Endodermal cell (in vitro differentiated cells): ENCODE data around the gene C1orf50. TPM values are rescaled to one million over a fixed set of nuclear protein-coding genes. Genes with fewer than 3 reads are reported as not detected.

Experiments
- DNase-seq: peaks from one replicate; pipeline ENCODE4 v3.0.0-alpha.2; 2017
- H3K27ac ChIP-seq: 2 replicates; pipeline ENCODE4 v1.5.1; 2013; ENCODE audit warnings: mild to moderate bottlenecking, low read depth, low read length, moderate library complexity
- H3K27me3 ChIP-seq: 2 replicates; pipeline ENCODE4 v1.6.1; 2013; ENCODE audit warnings: mild to moderate bottlenecking, low read length, moderate library complexity; ENCODE audit not compliant: insufficient read depth, control insufficient read depth, poor library complexity, severe bottlenecking
- H3K36me3 ChIP-seq: 2 replicates; pipeline ENCODE4 v1.7.0; 2013; ENCODE audit warnings: mild to moderate bottlenecking, low read length, moderate library complexity; ENCODE audit not compliant: control insufficient read depth, insufficient read depth
- H3K4me1 ChIP-seq: one replicate; pipeline ENCODE4 v1.7.0; 2013; ENCODE audit warnings: low read length; ENCODE audit not compliant: control insufficient read depth, insufficient read depth
- H3K4me3 ChIP-seq: 2 replicates; pipeline ENCODE4 v1.5.1; 2013; ENCODE audit warnings: mild to moderate bottlenecking, low read length, moderate library complexity
- H3K9ac ChIP-seq: 2 replicates; pipeline ENCODE4 v1.6.1; 2013; ENCODE audit warnings: mild to moderate bottlenecking, low read length, moderate library complexity; ENCODE audit not compliant: poor library complexity, severe bottlenecking; ENCODE audit errors: extremely low read depth
- H3K9me3 ChIP-seq: 2 replicates; pipeline ENCODE4 v1.6.1; 2013; ENCODE audit warnings: mild to moderate bottlenecking, low read length, moderate library complexity; ENCODE audit not compliant: control insufficient read depth
- H3K27ac Mint-ChIP-seq: 2 replicates; pipeline ENCODE4 v1.8.0; 2020; ENCODE audit warnings: mixed read lengths
- H3K27me3 Mint-ChIP-seq: 2 replicates; pipeline ENCODE4 v1.8.0; 2021; ENCODE audit warnings: mild to moderate bottlenecking, mixed read lengths; ENCODE audit not compliant: insufficient read depth
- H3K36me3 Mint-ChIP-seq: 2 replicates; pipeline ENCODE4 v1.8.0; 2020; ENCODE audit warnings: low read depth, mixed read lengths
- H3K4me1 Mint-ChIP-seq: 2 replicates; pipeline ENCODE4 v1.8.0; 2020; ENCODE audit warnings: mixed read lengths
- H3K4me3 Mint-ChIP-seq: 2 replicates; pipeline ENCODE4 v1.8.0; 2020; ENCODE audit warnings: mild to moderate bottlenecking, moderate library complexity, mixed read lengths
- H3K9me3 Mint-ChIP-seq: 2 replicates; pipeline ENCODE4 v1.8.0; 2020; ENCODE audit warnings: mild to moderate bottlenecking, mixed read lengths
- CTCF ChIP-seq: fragments of 200-600 bp; sonication (generic); conservative IDR thresholded peaks from 2 replicates; pipeline ENCODE4 v1.5.0; 2021; ENCODE audit warnings: antibody characterized with exemption, mild to moderate bottlenecking
- WGBS, 2 experiments: methylation state at CpG; one replicate each; pipeline versions ENCODE4 v1.1.5 to v1.1.7; 2013; ENCODE audit warnings: missing lambda C conversion rate in 2 of 2, mixed read lengths in 1 of 2; ENCODE audit not compliant: insufficient coverage in 1 of 2, insufficient read length in 1 of 2; 5-methylcytosine and 5-hydroxymethylcytosine counted together
- total RNA-seq, 2 donors: library from RNA; stranded (reverse); fragmentation: NEBNext Ultra II Directional in 1 of 2; extraction: Animal tissue kit (Norgen Biotek cat#: 25700) in 1 of 2; gene quantifications; 2 replicates in 1 of 2; 3 replicates in 1 of 2; pipeline ENCODE4 v1.2.1, GENCODE V29; 2021

The C1orf50 gene
- total RNA-seq, 2 donors from 2014 or later: 4.8 to 7.3 TPM

DNA sequence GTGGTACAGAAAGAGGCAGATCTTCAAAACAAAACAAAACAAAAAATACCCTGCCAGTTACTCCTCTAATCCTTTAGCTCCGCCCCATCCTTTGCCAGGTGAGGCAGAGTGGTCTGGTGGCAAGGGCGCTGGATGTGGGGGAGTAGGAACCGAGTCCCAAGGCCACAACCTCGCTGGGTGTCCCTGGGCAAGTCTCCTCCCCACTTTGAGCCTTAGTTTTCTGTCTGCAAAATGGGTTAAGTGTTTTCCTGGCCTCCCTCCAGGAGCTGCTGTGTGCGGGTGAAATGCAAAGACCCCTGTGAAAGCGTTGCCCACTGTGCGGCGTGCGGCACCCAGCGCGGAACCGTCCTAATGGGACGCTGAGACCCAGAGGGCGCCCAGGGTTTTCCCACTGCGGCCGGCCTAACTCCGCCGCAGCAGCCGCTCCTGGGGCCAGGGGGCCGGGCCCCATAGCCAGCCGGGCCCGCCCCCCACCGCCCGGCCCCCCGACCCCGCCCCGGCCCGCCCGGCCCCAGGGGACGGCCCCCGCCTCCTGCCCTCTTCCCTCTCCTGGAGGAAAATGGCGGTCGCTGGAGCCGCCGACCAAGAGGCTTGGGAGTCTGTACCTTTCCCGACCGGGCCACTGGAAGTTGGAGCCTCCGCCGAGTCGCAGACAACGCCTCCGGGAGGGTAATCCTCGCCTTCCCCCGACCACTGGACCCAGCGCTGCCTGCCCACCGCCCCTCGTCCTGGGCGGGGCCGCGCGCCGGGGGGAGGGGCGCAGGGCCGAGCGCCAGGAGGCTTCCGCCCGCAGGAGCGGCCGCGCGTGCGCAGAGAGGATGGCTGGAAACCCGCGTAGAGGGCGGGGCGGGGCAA is 49.8 kb downstream of the C1orf50 start, which contains the start of the genes ERMAP and SVBP:
TSS of gene ERMAP (plus strand) at position 538 of the 855 bp plus-strand sequence. CDS start 13,327 bp downstream, outside the sequence.
TSS of gene SVBP (minus strand) at position 813 of the 855 bp plus-strand sequence. CDS start 853 bp downstream, outside the sequence.
- Histone ChIP-seq H3K27me3 (no peaks in the 10 kb centered on the region), H3K4me3 (peak within 1 kb of the TSS; percentile 95), H3K36me3 (peaks cover 10% of the 10 kb centered on the region), H3K27ac (peak within 1 kb of the TSS; percentile 99), H3K9me3 (no peaks in the 10 kb centered on the region), H3K4me1 (no peaks in the 10 kb centered on the region), H3K9ac (peak within 1 kb of the TSS; percentile 87)
- H3K36me3 Mint-ChIP-seq: peaks cover 16% of the 10 kb centered on the region
- peaks cover 12% of the 10 kb centered on the region for H3K4me1 Mint-ChIP-seq
- H3K4me3 Mint-ChIP-seq: peak within 1 kb of the TSS; percentile 70
- DNase-seq: peak; percentile 98
- 0% methylated on average over 7 to 66 of the region's 66 CpGs for WGBS, 2 experiments
- H3K27me3 Mint-ChIP-seq: no peaks in the 10 kb centered on the region
- H3K27ac Mint-ChIP-seq: peak within 1 kb of the TSS; percentile 91
- TF ChIP-seq CTCF: no peak
- no peaks in the 10 kb centered on the region for H3K9me3 Mint-ChIP-seq

- WGBS, 2 experiments: 7 to 11% methylated on average over 6 to 13 of the region's 13 CpGs
- Histone ChIP-seq H3K27me3 (no peaks in the 10 kb centered on the region), H3K4me1 (no peaks in the 10 kb centered on the region), H3K9ac (no peak overlapping the region), H3K36me3 (peaks cover 10% of the 10 kb centered on the region), H3K9me3 (no peaks in the 10 kb centered on the region), H3K4me3 (peak overlapping the region; percentile 95), H3K27ac (no peak overlapping the region)
- Mint-ChIP-seq H3K27me3 (no peaks in the 10 kb centered on the region), H3K27ac (no peak overlapping the region), H3K9me3 (no peaks in the 10 kb centered on the region), H3K4me3 (peak overlapping the region; percentile 70), H3K4me1 (peaks cover 12% of the 10 kb centered on the region), H3K36me3 (peaks cover 16% of the 10 kb centered on the region)
- no peak for TF ChIP-seq CTCF
- no peak for DNase-seq
Observed at GRCh38 chr1:42817440-42817767, 50.4 kb downstream of the C1orf50 start.

DNA sequence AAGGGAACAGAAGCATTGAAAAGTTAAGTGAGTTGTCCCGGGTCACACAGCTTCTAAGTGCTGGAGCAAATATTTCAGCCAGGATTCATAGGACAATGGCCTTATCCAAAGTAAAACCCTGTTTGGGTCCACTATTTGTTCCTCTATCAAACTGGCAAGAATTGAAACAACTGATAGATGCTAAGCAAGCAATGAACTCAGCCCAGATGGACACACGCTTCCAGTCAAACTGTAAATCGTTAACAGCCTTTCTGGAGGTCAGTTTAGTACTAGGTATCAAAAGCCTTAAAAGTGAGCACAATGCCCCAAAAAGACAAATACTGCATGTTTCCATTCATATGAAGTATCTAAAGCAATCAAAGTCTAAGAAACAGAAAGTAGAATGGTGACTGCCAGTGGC is 50.9 kb downstream of the C1orf50 start:
- H3K27me3 ChIP-seq: no peaks in the 10 kb centered on the region
- Mint-ChIP-seq H3K27ac (no peak overlapping the region), H3K27me3 (no peaks in the 10 kb centered on the region), H3K36me3 (peaks cover 15% of the 10 kb centered on the region), H3K4me3 (no peak overlapping the region), H3K4me1 (peaks cover 12% of the 10 kb centered on the region), H3K9me3 (no peaks in the 10 kb centered on the region)
- no peak overlapping the region for H3K9ac ChIP-seq
- no peak overlapping the region for H3K27ac ChIP-seq
- DNase-seq: no peak
- WGBS, 2 experiments: 96 to 100% methylated on average over 3 of the region's 3 CpGs
- H3K36me3 ChIP-seq: peaks cover 10% of the 10 kb centered on the region
- no peak for TF ChIP-seq CTCF
- no peaks in the 10 kb centered on the region for H3K4me1 ChIP-seq
- peak overlapping the region; percentile 95 for H3K4me3 ChIP-seq
- H3K9me3 ChIP-seq: no peaks in the 10 kb centered on the region
